HG02571 (cell line): ENCODE results near the gene FBXW10.
"Not testable (repeated sequence)": the region's sequence is repeated elsewhere in the genome, so short reads cannot be mapped to it uniquely, and the experiment has no call there.

Experiments used
- ATAC-seq: cut with Tn5 transposase; IDR thresholded peaks from one replicate; pipeline ENCODE4 v1.9.1; 2021; ENCODE audit warnings: mild to moderate bottlenecking, moderate library complexity; ENCODE audit not compliant: unreplicated experiment

Gene FBXW10

GRCh38 chr17:18747501-18747900 is 3.6 kb downstream of the FBXW10 start:
- ATAC-seq: not testable (repeated sequence)

DNA sequence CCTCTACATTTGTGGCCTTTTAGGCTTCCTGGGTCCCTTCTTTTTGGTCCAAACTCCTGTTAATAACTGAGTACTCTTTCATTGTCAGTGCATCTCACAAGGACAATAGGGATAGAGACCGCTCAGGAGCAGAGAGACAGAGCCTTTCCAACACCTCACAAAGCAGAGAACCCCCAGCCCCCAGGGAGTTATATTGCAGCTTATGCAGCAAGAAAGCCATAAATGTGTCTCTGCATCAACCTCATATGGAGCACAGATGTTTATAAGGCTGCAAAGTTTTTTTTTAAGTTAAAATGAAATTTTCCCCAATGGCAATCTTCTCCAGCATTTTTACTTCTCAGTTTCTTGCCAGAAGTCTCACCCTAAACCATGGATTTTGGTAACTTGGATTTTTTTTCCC is 6.4 kb downstream of the FBXW10 start:
- ATAC-seq: not testable (repeated sequence)

GRCh38 chr17:18753829-18754409 is 10.1 kb downstream of the FBXW10 start:
- ATAC-seq: not testable (repeated sequence)

- ATAC-seq: not testable (repeated sequence)
These were observed 12.1 kb downstream of the FBXW10 start for GRCh38 chr17:18755969-18756368.

DNA sequence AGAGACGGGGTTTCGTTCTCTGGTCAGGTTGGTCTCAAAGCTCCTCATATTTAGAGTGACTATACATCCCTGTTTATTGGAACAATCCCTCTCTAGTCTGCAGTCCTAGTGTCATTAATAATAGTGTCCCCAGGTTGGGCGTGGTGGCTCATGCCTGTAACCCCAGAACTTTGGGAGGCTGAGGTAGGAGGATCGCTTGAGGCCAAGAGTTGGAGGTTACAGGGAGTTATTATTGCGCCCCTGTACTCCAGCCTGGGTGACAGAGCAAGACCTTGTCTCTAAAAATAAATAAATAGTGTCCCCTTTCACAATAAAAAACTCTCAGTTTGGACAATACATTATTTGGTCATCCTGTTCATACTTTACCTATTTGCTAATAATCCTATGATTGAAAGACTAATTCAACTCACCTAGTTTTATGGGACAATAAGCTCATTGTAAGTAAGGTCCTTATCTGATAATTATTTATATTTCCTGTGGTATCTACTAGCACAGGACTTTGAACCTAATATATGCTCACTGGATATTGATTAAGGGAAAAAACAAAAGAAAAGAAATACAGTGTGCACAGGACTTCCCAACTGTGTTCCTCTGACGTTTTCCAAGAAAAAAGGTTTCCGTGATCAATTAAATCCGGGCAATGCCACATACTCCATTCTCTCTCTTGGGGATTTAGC is 13.7 kb downstream of the FBXW10 start:
- not testable (repeated sequence) for ATAC-seq

DNA sequence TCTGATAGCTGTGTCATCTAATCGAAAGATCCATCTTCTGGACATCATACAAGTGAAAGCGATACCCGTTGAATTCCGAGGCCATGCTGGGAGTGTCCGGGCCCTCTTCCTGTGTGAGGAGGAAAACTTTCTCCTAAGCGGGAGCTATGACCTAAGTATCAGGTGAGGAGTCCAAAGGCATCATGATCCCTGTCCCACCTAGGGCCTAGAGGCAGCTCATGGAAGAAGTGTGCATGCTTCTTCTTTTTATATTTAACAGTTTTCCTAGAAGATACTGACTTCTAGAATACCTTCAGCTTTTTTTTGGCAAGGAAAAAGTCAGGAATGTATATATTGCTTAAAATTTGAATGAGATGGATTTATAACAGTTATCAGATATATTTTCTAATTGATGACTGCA is 14.5 kb downstream of the FBXW10 start:
- ATAC-seq: not testable (repeated sequence)

DNA sequence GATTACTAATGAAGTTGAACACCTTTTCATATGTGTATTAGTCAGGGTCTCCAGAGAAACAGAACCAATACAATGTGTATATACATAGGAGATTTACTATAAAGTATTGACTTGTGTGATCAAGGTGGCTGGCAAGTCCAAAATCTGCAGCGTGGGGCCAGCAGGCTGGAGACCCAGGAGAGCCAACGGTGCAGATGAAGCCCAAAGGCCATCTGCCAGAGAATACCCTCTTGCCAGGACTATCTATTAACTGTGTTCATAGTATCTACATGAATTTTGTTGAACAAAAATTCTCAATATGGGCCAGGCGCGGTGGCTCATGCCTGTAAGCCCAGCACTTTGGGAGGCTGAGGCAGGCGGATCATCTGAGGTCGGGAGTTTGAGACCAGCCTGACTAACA is 16.4 kb downstream of the FBXW10 start:
- ATAC-seq: not testable (repeated sequence)

DNA sequence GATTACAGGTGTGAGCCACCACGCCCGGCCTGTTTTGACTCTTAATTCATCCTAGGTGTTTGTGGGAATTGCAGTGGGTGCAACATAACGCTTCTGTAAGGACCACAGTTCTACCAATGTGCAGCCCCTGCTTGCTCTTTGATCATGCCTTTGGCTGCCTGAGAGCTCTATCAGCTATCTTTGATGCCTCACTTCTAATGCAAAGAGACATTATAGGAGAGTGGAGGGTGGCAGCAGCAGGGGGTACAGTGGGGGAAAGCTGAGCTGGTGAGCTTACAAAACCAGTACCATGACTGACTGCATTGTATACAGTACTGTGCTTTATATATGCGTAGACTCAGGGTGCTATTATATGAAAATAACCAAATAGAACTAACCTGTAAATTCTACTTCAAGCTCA is 26.7 kb downstream of the FBXW10 start:
- not testable (repeated sequence) for ATAC-seq

DNA sequence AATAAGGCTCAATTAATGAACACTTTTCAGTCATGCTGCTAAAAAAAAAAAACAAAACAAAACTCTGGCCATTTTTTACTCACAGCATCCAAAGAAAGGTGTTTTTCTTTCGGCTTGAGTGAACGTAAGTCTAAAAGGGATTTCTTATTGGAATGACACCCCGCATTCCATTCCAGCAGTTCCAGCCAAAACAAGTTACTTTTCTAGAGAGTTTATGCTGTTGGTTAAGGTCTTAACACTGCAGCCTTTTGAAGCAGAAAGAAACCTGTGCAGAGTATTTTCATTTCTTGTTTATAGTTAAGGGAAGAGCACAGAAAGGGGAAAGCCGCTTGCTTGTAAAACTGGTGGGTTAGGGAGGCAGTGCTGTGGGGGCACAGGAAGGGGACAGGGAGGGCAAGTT is 27.2 kb downstream of the FBXW10 start:
- not testable (repeated sequence) for ATAC-seq

DNA sequence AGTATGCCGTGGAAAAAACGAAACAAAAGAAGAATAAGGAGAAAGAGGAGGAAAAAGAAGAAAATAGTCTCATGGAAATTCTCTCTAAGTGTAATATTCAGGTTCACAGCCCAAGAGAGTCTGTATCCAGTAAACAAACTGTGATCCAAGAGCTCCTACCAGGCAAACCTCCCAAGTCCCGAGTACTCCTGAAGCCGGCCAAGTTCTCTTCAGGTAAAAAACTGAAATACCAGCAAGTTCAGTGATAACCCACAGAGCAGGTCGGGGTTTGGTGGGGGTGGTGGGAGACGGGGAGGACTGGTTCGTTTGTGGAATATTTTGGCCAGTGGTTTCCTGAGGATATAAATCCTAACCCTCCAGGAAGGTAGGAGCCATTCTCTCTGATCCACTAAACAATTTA is 28.6 kb downstream of the FBXW10 start:
- ATAC-seq: no peak

- peak; percentile 97 for ATAC-seq
These were observed 37.3 kb downstream of the FBXW10 start, which contains the start of gene TVP23B for GRCh38 chr17:18780991-18781718. Gene TVP23B (plus strand): TSS chr17:18781183. CDS start chr17:18781294, 111 bp downstream.

DNA sequence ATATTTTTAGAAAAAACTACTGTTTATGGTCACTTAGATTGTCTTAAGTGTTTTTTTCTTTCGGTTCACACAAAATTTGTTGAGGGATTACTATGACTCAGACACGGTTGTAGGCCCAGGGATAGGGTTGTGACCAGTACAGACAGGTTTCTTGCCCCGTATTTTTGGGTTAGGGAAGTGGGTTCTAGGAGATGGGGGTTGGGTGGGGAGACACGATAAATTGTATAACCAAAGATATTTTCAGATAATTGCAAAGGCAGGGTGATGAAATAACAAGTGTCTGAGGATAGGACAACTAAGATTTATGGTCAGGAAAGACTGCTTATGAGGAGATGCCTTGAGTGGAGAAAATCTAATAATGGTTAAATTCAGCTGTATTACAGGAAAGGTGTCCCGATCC is 38.0 kb downstream of the FBXW10 start:
- not testable (repeated sequence) for ATAC-seq

- not testable (repeated sequence) for ATAC-seq
These were observed 42.1 kb downstream of the FBXW10 start for GRCh38 chr17:18785933-18786332.

DNA sequence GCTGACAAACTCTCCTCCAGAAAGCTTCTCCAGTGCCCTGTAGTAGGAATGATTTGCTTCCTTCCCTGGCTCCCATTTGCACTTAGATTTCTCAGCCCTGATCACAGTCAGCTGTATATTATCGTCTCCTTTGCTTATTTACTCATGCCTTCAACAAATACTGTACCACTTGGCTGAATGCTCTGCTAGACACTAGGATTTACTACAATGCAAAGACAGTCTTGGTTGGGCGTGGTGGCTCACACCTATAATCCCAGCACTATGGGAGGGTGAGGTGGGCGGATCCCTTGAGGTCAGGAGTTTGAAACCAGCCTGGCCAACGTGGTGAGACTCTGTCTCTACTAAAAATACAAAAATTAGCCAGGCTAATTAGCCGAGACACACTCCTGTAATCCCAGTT is 43.0 kb downstream of the FBXW10 start:
- not testable (repeated sequence) for ATAC-seq

DNA sequence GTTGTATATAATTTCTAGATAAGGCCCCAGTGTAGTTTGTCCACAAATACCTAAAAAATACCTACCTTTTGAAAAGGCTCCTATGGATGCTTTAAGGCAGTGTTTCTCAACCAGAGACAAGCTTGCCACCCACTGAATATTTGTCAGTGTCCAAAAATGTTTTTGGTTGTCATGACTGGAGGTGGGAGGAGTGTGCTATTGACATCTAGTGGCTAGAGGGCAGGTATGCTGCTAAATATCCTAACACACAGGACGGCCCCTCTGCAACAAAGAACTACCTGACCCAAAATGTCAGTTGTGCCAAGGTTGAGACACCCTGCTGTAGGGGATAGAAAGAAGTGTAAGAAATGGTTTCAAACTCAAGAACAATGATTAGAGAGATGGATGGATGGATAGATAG is 47.5 kb downstream of the FBXW10 start:
- ATAC-seq: not testable (repeated sequence)

- not testable (repeated sequence) for ATAC-seq
These were observed 51.0 kb downstream of the FBXW10 start for GRCh38 chr17:18794841-18795240.

- not testable (repeated sequence) for ATAC-seq
These were observed 53.0 kb downstream of the FBXW10 start for GRCh38 chr17:18796887-18797286.

DNA sequence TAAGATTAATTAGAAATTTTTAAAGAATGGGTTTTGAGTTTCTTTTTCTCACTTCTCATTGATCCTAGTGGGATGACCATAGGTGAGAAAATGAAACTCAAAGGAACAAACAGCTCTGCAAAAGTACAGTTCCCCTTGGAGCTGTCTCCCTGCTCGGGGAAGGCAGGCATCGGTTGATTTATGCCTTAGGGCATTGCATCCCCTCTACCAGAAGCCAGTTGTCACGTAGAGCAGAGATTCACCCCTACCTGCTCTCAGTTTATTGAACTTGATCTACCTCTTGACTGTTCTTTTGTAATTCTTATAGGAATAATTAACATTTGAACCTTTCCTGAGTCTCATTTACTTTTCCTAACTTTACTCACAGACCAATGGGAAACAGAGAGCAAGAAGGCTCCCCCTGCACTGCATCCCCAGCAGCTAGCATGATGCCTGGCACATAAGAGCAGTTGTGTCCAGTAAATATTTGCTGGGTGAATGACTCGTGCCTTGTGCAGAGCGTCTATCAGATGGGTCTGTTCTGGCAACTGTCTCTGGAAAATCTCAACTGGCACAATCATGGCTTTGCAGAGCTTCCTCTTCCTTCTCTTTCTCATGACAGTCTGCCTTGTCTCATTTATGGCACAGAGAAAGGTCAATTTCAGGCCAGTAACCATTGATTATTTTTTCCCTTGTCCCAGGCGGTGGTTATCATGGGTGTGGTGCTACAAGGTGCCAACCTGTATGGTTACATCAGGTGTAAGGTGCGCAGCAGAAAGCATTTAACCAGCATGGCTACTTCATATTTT is 59.8 kb downstream of the FBXW10 start:
- ATAC-seq: not testable (repeated sequence)

- not testable (repeated sequence) for ATAC-seq
These were observed 72.1 kb downstream of the FBXW10 start for GRCh38 chr17:18815924-18816323.

DNA sequence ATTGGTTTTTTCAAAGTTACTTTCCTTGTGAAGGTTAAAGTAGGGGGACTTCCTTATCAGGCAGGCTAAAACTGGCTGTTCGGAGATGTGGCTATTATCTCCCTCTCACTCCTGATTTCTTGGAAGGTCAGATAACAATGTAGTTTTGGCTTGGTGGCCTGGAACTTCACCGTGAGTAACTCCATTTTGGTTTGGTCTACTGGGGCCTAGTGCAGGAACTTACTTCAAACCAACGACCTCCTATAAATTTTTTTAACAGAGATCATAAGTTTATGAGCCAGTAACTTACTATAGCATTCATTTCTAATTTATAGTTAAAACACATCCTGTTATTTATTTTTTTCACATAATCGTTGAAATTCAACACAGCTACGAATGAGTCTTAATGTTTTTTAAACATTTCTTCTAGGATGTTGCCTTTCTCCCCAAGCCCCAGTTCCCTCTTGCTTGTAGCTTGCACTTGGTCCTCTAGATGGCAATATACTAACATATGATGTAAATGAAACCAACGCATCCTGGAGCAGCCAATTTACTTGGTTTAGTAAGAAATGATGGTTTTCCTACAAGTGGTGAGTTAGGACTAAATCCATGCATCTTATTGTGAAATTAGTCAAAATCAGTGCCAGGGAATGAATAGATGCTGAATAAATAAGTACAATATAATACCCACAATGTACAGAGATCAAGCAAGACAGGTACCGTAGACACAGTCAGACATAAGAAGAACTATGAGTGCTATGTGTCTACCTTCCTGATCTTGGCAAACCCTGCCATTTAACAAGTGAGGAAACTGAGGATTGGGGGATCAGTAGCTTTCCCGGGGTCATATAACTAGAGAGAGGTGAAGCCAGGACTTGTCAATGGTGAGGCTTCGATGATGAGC is 72.9 kb downstream of the FBXW10 start:
- not testable (repeated sequence) for ATAC-seq
